IMR-90 (cell line): Measurements from ENCODE around the gene MAT1A. TPM values are rescaled to one million over a fixed set of nuclear protein-coding genes. Genes with fewer than 3 reads are reported as not detected.

ENCODE experiments used
- polyA plus RNA-seq, 3 experiments: library from polyadenylated mRNA; depleted of rRNA; stranded (reverse); fragments of >200 nt; gene quantifications; 2 replicates each; pipeline ENCODE4 v1.2.3, GENCODE V29; 2012; ENCODE audit warnings: low replicate concordance in 1 of 3
- total RNA-seq: library from RNA; depleted of rRNA; stranded (reverse); fragments of >200 nt; gene quantifications from 2 replicates; pipeline ENCODE4 v1.2.3, GENCODE V29; 2012; rRNA removed

Gene MAT1A
- total and polyA plus RNA-seq, 2 of the 4 experiments (the other 2 are of a cell fraction) = not detected

Other genes with a start within 250 kb of the MAT1A start
- gene TMEM254, start 211.0 kb downstream of the MAT1A start, total RNA-seq = 4.4 and 4.7 TPM in 2 replicates
- 9.1 and 10.7 TPM in 2 replicates for gene TMEM254, start 211.0 kb downstream of the MAT1A start, polyA plus RNA-seq (2012; rRNA removed)
- 1.6 and 1.9 TPM in 2 replicates for gene PLAC9, start 156.9 kb downstream of the MAT1A start, total RNA-seq
- gene PLAC9, start 156.9 kb downstream of the MAT1A start, polyA plus RNA-seq (2012; rRNA removed) = 12.2 and 15.6 TPM in 2 replicates
- 39.4 and 40.8 TPM in 2 replicates for gene ANXA11, start 84.1 kb downstream of the MAT1A start, total RNA-seq
- 109 and 114 TPM in 2 replicates for gene ANXA11, start 84.1 kb downstream of the MAT1A start, polyA plus RNA-seq (2012; rRNA removed)
- not detected in 2 replicates for gene DYDC1, start 67.1 kb upstream of the MAT1A start, total RNA-seq
- not detected in 2 replicates for gene DYDC1, start 67.1 kb upstream of the MAT1A start, polyA plus RNA-seq (2012; rRNA removed)
- gene DYDC2, start 67.1 kb upstream of the MAT1A start, total RNA-seq = not detected in 2 replicates
- gene DYDC2, start 67.1 kb upstream of the MAT1A start, polyA plus RNA-seq (2012; rRNA removed) = not detected in 2 replicates
- gene PRXL2A, start 118.9 kb upstream of the MAT1A start, total RNA-seq = 0.90 and 1.1 TPM in 2 replicates
- gene PRXL2A, start 118.9 kb upstream of the MAT1A start, polyA plus RNA-seq (2012; rRNA removed) = 0.60 and 0.92 TPM in 2 replicates
- 13.3 and 18.5 TPM in 2 replicates for gene TSPAN14, start 164.7 kb upstream of the MAT1A start, total RNA-seq
- 40.6 and 43.0 TPM in 2 replicates for gene TSPAN14, start 164.7 kb upstream of the MAT1A start, polyA plus RNA-seq (2012; rRNA removed)
- gene SH2D4B, start 248.2 kb upstream of the MAT1A start, total RNA-seq = not detected in 2 replicates
- gene SH2D4B, start 248.2 kb upstream of the MAT1A start, polyA plus RNA-seq (2012; rRNA removed) = not detected in 2 replicates